IPS-18c (cell line): Measurements from ENCODE around the gene ZNRF3.
"Not testable (repeated sequence)": the region's sequence is repeated elsewhere in the genome, so short reads cannot be mapped to it uniquely, and the experiment has no call there.

Experiments used
- H3K4me3 ChIP-seq: 2 replicates; pipeline ENCODE4 v1.7.0; 2013; ENCODE audit warnings: low read depth, mild to moderate bottlenecking, low read length, moderate library complexity; ENCODE audit not compliant: insufficient read depth
- H3K9me3 ChIP-seq: one replicate; pipeline ENCODE4 v1.6.1; 2013; ENCODE audit warnings: mild to moderate bottlenecking, low read length, moderate library complexity; ENCODE audit not compliant: control insufficient read depth, insufficient read depth

Gene ZNRF3

GRCh38 chr22:28874811-28875320 lies 8.5 kb upstream of the ZNRF3 start:
- H3K9me3 ChIP-seq: no peaks in the 10 kb centered on the region
- no peak overlapping the region for H3K4me3 ChIP-seq

GRCh38 chr22:28882545-28882877 lies 861 bp upstream of the ZNRF3 start:
- H3K4me3 ChIP-seq: peak overlapping the region; percentile 64
- H3K9me3 ChIP-seq: no peaks in the 10 kb centered on the region

GRCh38 chr22:28883657-28883916 lies 215 bp downstream of the ZNRF3 start:
- no peaks in the 10 kb centered on the region for H3K9me3 ChIP-seq

GRCh38 chr22:28883917-28884746 lies 760 bp downstream of the ZNRF3 start:
- Histone ChIP-seq H3K9me3 (no peaks in the 10 kb centered on the region), H3K4me3 (peak overlapping the region; percentile 84)

More at GRCh38 chr22:28883657-28883916, 215 bp downstream of the ZNRF3 start:
- peak overlapping the region; percentile 84 for H3K4me3 ChIP-seq

GRCh38 chr22:28884747-28885350 lies 1.5 kb downstream of the ZNRF3 start:
- peak overlapping the region; percentile 84 for H3K4me3 ChIP-seq
- H3K9me3 ChIP-seq: no peaks in the 10 kb centered on the region

- Histone ChIP-seq H3K4me3 (no peak overlapping the region), H3K9me3 (no peaks in the 10 kb centered on the region)
These were observed 2.6 kb downstream of the ZNRF3 start for GRCh38 chr22:28885939-28886338.

GRCh38 chr22:28886679-28887078 lies 3.3 kb downstream of the ZNRF3 start:
- H3K9me3 ChIP-seq, H3K4me3 ChIP-seq: not testable (repeated sequence)

GRCh38 chr22:28887725-28888459 lies 4.5 kb downstream of the ZNRF3 start:
- Histone ChIP-seq H3K9me3 (no peaks in the 10 kb centered on the region), H3K4me3 (no peak overlapping the region)

GRCh38 chr22:28889478-28890024 lies 6.2 kb downstream of the ZNRF3 start:
- no peak overlapping the region for H3K4me3 ChIP-seq
- H3K9me3 ChIP-seq: no peaks in the 10 kb centered on the region

GRCh38 chr22:28891156-28891733 lies 7.9 kb downstream of the ZNRF3 start:
- no peak overlapping the region for H3K4me3 ChIP-seq
- H3K9me3 ChIP-seq: no peaks in the 10 kb centered on the region

GRCh38 chr22:28892175-28892731 lies 8.9 kb downstream of the ZNRF3 start:
- Histone ChIP-seq H3K4me3 (no peak overlapping the region), H3K9me3 (no peaks in the 10 kb centered on the region)

- no peak overlapping the region for H3K4me3 ChIP-seq
- H3K9me3 ChIP-seq: no peaks in the 10 kb centered on the region
These were observed 10.4 kb downstream of the ZNRF3 start for GRCh38 chr22:28893810-28894209.

GRCh38 chr22:28894334-28894733 lies 11.0 kb downstream of the ZNRF3 start:
- no peak overlapping the region for H3K4me3 ChIP-seq
- no peaks in the 10 kb centered on the region for H3K9me3 ChIP-seq

- H3K9me3 ChIP-seq: no peaks in the 10 kb centered on the region
- no peak overlapping the region for H3K4me3 ChIP-seq
These were observed 11.4 kb downstream of the ZNRF3 start for GRCh38 chr22:28894807-28895206.

GRCh38 chr22:28896611-28897010 lies 13.2 kb downstream of the ZNRF3 start:
- no peak overlapping the region for H3K4me3 ChIP-seq
- H3K9me3 ChIP-seq: no peaks in the 10 kb centered on the region

GRCh38 chr22:28898233-28898629 lies 14.9 kb downstream of the ZNRF3 start:
- no peaks in the 10 kb centered on the region for H3K9me3 ChIP-seq
- no peak overlapping the region for H3K4me3 ChIP-seq

GRCh38 chr22:28899199-28899853 lies 16.0 kb downstream of the ZNRF3 start:
- Histone ChIP-seq H3K9me3 (no peaks in the 10 kb centered on the region), H3K4me3 (no peak overlapping the region)
